HG03521 (cell line): ENCODE data around the gene CDC42BPG.
"Not testable (repeated sequence)": the region's sequence is repeated elsewhere in the genome, so short reads cannot be mapped to it uniquely, and the experiment has no call there.

ENCODE experiments used
- ATAC-seq: cut with Tn5 transposase; IDR thresholded peaks from one replicate; pipeline ENCODE4 v1.9.1; 2021; ENCODE audit warnings: mild to moderate bottlenecking, moderate library complexity; ENCODE audit not compliant: unreplicated experiment

The CDC42BPG gene

DNA sequence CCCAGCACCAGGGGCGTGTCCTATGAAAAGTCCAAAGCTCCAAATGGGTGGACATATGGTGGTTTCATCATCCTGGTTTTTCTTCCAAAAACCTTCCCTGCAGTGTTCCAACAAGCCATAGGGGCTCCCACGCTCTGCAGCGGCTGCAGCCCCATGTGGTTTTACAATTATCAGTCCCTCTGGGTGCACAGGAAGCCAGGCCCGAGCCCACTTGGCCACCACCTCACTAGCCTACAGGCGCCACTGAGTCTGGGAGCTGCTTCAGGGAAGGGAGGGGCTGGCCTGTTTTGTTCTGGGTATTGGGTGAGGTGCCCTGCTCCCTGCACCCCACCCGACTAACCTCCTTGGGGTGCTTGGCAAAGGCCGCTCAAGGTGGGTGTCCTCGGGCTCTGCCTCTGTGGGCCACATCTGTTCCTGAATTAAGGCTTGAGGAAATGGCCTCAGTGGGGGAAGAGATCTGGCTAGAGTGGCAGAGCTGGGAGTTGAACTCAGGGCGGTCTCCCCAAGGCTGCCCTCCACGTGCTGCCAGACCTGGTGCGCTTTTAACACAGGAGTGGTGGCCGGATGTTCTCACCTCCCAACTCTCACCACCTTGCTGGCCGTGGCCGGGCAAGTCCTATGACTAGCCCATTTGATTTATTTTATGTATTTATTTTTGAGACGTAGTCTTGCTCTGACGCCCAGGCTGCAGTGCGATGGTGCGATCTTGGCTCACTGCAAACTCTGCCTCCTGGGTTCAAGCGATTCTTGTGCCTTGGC, 5.3 kb upstream of the CDC42BPG start:
- ATAC-seq: no peak

DNA sequence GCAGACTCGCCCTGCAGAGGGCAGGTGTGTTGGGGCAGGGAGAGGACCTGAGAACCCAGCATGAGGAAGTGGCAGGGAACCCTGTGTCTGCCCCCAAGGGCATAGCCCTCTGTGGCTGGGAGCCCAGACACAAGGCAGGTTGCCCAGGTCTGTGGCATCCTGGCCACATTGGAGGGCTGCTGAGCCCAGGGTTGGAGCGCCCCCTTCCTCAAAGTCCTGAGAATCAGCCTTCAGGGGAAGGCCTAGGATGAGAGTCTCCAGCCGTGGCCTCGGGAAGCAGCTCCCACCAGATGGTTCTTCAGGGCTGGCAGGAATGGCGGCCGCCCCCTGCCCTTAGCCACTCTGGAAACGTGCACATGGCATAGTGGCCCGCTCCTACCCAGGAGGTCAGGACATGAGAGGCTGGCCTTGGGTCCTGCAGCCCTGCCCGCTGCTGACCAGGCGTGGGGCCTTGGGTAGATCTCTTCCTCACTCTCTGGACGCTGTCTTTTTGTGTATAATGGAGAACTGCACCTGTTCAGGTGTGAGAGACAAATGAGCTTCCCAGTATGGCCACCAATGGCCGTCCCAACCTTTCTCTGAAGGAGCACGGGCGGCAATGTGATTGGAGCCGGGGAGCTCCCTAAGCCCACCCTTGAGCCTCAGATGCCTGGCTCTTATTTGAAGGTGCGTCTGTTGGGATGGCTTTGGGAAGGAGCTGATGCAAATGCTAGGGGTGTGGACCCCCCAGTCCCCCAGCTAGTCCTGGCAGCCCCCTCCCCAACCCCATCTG, 4.6 kb upstream of the CDC42BPG start:
- no peak for ATAC-seq

DNA sequence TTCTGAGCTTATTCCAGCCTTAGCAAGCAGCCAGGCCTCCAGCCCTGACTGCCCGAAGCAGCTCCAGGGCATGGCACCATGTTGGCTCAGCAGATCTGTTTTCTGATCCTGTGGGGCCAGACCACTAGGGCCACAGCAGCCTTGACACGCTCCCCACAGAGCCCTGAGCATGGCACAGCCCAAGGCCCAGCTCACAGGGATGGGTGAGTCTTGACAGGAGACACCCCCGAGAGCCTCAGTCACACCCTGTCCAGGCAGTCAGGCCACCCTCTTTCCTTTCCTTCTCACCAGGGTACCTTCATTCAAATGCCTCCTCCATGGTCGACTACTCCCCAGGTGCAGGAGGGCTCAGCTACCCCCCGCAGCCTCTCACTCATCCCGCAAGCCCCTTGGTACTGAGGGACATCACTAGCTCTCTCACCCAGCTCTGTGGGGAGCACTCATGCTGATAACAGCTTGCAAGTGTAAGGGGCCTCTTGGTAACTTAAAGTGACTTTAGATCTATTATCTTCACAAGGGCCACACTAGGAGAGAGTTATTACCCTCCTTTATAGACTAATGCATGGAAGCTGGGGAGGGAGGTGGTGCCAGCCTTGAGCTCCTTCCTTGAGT, 3.9 kb upstream of the CDC42BPG start:
- no peak for ATAC-seq

DNA sequence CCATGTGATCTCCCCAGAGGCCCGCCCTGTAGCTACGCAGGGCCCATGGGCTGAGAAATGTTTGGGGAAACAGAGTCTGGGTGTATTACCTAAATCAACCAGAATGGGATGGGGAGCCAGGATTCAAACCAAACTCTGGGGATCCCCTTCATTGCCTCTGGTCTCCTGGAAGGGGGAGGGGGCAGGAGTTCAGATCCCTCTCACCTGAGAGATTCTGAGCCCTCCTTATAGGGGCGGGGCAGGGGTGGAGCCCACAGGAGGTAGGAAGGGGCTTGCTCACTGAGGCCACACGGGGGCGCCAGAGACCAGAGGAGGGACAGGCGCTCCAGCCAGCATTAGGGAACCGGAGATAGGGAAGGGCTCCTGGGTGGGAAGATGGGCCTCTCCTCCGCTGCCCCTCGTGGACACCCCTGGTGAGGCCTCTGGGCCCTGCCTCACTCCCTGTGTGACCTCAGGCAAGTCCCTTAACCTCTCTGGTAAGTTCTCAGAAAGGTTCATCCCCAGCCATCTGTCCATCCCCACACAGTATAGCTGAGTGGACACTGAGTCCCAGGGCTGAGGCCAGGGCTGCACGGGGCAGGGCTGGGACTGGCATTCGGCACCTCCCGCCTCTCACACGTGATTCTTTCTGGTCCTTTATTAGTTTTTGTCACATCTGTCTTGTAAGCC, 2.7 kb upstream of the CDC42BPG start:
- no peak for ATAC-seq

DNA sequence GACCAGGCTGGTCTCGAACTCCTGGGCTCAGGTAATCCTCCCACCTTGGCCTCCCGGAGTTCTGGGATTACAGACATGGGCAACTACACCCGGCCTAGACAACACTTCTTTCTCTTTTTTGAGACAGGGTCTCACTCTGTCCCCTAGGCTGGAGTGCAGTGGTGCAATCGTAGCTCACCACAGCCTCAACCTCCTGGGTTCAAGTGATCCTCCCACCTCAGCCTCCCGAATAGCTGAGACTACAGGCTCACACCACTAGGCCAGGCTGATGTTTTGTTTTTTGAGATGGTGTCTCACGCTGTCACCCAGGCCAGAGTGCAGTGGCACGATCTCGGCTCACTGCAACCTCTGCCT, 1.3 kb upstream of the CDC42BPG start:
- not testable (repeated sequence) for ATAC-seq

DNA sequence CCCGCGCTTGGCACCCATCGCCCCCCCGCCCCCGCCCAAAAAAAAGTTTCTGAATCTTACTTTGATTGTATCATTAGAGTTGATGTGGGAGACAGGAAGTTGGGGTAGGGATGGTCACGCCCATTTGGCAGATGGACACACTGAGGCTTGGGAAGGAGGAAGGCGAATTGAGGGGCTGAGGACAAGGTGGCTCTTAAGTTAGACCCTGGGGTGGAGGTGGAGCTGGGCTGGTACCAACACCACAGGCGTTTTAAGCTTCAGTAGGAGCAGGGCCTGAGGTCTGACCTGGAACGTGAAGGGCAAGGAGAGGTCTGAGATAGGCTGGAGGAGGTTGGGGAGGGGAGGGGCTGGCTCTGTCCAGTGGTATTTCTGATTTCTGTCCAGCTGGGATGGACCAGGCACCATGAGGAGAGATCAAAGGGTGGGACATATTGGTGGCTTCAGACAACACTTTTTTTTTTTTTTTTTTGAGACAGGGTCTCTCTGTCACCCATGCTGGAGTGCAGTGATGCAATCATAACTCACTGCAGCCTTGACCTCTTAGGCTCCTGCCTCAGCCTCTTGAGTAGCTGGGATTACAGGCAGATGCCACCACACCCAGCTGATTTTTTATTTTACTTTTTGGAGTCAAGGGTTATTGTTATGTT, 799 bp upstream of the CDC42BPG start:
- ATAC-seq: no peak

DNA sequence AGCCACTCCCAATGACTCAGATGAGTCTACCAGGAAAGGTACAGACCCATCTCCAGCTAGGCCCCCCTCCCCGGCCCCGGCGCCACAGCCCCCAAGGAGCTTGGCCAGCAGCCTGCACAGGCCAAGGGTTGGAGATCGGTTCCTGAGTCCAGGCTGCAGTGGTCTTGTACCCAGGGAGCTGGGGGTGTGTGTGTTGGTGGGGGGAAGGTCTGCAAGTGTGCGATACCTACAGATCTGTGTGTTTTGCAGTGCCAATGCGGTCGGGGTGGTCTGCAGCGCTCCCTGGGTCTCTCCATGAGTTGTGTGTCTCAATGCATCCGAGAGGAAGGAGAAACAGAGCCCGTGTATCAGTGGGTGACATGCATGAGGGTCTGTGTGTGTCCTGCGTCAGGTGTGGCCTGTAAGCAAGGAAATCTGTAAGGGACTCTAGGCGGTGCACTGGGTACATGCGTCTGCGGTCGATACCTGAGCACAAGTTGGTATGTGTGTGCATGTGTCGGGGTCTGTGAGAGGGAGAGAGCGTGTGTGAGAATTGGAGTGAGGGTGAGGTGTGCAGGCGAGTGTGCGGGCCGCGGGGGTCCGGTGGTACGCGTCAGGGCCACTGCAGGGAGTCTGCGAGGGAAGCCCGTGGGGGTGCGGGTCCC, 645 bp downstream of the CDC42BPG start:
- ATAC-seq: no peak

DNA sequence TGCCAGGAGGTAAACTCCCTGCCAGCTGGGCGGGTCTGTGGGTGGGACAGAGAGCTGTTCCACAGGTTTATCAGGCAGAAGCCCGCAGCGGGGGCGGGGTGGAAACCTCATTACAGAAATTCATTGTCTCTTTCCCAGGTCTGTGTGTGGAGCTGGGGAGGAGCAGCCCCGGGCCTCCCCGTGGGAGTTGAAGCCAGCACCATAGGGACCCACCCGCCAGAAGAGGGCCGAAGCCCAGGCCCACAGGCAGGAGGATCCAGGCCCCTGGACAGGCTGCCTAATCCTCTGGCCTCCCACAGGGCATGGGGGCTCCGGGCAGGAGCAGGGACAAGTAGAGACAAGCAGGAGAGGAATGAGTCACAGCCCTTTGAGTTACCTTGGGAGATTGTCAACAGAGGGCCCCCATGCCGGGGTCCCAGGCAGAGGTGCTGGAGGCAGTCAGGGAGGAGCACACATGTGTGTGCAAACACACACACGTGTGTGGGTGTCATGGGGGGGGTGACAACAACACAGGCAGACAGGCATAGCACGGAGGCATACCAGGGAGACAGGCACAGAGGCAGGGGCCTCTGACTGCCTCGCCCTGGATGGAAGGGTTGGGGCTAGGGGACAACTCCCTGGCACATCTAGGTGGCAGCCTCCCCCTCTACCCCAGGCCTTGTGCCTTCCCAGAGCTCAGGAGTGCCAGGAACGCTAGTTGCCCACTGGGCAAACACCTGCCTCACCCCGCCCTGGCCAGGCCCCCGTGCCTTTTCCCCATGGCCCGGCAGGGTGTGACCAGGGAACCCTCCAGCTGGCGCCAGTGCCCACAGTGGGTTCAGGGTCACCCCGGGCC, 1.4 kb downstream of the CDC42BPG start:
- no peak for ATAC-seq

DNA sequence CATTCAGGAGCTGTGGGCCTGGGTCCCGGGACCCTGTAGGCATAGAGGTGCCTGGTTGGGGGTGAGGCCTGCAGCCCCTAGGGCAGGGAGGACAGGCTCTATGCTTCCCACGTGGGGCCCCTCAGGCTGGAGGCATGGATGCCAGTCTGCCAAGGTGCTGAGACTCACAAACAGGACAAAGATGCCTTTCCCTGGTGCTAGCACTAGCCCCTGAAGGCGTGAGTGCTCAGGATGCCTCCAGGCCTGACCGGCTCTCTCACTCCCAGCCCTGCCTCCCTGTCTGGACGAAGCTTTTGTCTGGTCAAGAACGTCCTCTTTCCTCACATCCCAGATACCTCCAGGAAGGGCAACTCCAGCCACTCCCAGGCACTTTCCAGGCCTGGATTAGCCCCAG, 2.1 kb downstream of the CDC42BPG start:
- no peak for ATAC-seq

DNA sequence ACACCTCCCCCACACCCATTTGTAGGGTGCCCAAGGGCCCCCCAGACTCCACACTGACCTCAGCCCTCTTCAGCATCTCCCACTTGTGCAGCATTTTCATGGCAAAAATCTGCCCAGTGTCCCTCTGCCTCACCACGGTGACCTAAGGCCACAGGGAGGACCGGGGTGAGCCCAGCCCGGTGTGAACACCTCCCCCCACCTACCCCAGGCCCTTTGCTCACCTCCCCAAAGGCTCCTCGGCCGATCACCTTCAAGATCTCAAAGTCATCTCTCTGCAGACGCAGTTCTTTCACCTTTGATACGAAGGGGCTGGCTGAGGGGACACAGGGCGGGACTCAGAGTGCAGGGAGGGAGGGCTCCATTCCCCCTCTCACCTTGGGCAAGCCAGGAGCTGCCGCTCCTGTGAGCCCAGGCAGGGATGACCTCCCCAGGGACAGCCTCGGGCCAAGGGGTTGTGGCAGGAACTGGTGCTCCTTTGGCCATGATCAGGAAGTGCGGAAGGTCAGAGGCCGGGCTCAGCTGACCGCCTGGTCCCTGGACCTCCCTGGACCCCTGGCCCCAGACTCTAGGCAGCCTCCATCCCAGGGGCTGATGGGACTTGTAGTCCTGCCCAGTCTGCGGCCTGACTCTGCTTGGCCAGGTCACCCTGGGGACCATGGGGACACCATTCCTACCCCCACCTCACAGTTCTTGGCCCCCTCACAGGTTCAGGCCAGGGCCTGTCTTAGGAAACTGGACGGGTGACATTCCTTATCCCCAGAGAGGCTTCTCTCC, 2.7 kb downstream of the CDC42BPG start:
- ATAC-seq: no peak

DNA sequence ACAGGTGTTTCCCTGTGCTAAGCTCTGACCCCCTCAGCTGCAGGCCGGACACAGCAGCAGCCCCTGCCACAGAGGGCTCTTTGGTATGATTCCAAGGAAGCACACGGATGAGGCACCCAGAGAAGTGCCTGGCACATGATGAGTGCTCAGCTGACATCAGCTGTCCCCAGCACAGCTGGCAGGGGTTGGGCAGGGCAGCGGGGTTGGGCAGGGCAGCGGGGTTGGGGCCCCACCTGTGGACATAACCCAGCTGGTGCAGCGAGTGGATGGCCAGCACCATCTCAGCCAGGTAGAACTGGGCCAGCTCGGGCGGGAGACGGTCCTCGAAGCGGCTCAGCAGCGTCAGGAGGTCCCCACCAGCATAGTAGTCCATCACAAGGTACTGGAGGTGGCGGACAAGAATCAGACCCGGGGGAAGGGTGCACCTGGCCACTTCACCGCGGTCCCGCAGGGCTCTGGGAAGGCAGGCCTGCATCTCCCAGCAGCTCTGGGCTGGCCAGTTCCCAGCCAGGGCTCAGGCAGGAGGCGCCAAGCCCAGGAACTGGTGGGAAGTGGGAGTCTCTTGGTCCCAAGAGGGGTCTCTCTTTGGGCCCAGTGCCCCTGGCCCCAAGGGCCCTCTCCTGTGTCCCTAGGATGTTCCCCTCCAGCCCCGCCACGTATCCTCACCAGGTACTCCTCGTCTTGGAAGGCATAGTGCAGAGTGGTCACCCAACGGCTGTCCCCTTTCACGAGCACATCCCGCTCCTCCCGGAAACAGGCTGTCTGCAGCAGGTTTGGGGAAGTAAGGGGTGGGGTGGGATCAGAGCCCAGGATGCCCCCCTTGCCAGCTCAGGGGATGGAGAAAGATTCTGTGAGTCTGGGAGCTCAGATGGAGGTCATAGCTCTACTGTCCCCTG, 4.3 kb downstream of the CDC42BPG start:
- no peak for ATAC-seq

DNA sequence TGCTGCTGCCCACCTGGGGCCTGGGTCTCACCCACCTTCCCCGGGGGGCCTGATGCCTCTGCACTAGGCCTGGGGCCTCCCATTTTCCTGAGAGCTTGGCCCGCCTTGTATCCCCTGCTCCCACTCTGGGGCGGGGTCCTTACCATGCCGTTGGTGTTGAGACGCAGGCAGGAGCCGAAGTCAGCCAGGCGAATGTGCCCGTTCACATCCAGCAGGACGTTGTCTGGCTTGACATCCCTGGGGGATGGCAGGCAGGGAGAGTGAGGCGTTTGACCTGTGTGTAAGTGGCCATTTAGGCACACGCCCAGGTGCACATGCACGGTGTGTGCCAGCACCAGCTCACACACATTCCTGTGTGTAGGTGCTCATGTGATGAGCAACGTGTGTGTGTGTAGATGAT, 5.1 kb downstream of the CDC42BPG start:
- no peak for ATAC-seq

DNA sequence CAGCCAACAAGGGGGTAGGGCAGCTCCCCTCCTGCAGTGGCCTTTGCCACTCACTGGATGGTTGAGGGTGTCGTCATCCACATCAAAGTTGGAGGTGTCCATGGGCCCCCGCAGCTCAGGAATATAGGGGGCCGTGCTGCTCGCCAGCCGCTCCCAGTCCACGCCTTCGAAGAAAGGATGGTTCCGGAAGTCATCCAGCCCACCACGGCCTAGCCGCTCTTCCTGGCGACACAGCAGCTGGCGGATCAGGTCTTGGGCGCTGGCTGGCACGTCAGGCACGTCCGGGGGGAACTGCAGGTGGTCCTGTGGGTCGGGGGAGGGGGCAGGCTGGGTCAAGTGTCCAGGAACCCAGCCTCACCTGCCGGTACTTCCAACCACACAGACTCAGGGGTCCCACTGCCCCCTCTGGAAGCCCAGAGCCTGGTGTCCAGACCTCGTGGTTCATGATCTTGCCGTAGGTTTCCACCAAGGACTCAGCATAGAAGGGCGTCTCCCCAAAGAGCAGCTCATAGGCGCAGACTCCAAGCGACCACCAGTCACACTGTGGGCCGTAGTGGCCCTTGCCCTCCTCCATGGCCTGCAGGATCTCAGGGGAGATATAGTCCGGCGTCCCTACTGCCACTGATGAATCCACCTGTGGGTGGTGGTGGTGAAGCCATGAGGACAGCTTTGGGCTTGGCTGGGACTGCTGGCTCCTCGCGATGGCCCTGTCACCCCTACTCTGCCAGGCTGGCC, 5.7 kb downstream of the CDC42BPG start:
- no peak for ATAC-seq

DNA sequence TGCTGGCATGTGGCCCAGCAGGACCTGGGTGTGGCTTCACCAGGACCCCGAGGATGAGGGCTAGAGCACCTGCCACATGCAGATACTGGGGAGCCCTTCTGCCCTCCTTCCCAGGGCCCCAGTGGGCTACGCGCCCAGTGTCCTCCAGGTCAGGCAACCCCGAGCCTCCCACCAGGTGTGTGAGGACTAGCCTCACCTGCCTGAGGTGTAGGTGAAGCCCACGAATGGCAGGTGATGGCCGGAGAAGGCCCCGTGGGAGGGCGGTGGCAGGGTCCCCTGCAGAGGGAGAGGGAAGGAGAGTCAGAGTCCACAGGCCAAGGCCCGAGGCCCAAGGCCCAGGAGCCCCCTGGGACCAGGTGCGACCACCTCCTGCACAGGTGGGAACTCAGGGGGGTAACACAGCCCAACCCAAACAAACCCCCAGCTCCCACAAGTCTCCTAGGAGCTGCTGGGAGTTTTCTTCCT, 6.5 kb downstream of the CDC42BPG start:
- no peak for ATAC-seq

DNA sequence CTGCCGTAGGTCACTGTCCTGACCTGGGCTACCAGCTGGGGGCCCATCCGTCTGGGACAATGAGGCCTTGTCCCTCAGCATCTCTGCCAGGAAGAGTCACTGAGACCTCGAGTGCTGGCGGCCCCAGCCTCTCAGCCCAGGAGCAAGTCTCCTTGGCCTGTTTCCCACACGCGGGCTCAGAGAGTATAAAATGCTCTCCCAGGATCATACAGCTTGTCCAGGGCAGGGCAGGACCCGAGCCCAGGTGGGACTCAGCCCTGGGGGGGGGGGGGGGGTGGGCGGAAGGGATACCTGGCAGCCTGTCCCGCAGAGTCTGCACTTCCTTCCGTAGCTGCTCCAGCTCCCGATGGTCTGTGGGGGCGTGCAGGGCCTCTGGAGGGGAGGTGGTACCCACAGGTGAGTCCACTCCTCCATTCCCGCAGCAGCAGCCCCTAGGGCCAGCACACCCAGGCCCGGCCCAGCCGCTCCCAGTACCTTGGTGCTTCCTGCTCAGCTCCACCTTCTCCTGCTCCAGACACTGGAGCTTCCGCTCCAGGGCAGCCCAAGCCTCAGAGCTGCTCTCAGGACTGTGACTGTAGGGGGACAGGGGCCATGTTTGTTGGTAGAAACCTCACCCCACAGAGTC, 7.9 kb downstream of the CDC42BPG start:
- ATAC-seq: no peak

DNA sequence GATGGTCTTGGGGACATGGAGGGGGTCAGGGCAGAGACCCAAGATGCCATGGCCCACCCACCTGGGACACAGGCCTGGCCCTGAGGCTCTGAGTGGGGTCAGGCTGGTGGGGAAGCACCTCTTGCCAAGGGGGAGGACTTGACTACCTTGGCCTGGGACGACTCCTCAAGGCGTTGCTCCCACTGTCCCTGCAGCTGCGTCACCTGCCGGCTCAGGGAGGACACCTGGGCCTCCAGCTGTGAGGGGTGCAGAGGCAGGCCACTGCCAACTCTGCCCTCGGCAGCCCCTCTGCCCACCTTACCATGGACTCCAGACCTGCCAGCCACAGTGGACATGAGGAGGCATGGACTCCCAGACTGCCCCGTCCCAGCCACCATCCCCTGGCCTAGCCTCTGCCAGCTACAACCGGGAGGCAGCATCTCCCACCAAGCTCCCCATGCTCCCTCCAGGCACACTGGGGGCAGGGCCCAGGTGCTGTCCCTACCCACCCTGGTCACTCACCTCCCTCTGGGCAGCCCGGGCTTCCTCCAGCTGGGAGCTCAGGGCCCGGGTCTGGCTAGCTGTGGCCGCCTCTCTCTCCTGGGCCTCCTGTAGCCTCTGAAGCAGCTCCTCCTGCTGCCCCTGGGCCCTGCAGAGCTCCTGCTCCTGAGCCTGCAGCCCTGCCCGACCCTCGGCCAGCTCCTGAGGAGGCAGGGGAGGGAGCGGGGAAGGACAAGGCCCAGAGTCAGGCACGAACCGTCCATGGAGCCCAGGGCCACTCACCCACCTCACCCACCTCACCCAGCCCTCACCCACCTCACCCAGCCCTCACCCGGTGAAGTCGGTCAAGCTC, 8.6 kb downstream of the CDC42BPG start:
- ATAC-seq: no peak
